ENCODE results near the gene PYGM.

PYGM gene

GRCh38 chr11:64752175-64752970 lies 7.4 kb downstream of the PYGM start:
- no peak overlapping the region for H4K91ac ChIP-seq (ENCODE audit: low read depth, low read length)
- H3K9ac ChIP-seq (ENCODE audit: low read length) = no peak overlapping the region
- no peak overlapping the region for H3K23ac ChIP-seq (ENCODE audit: low read length)
- H2BK12ac ChIP-seq (ENCODE audit: low read length) = no peak overlapping the region
- no peaks in the 10 kb centered on the region for H3K9me3 ChIP-seq (ENCODE audit: insufficient read depth, low read depth, low read length)
- no peak overlapping the region for H3K4me2 ChIP-seq (ENCODE audit: low read length)
- no peaks in the 10 kb centered on the region for H3K79me1 ChIP-seq (ENCODE audit: low read length)
- H2BK120ac ChIP-seq (ENCODE audit: insufficient read depth, low read length, poor library complexity) = no peak overlapping the region
- H2BK5ac ChIP-seq (ENCODE audit: low read depth, low read length, poor library complexity) = no peak overlapping the region
- H3K27me3 ChIP-seq (ENCODE audit: insufficient read depth, low read length) = no peaks in the 10 kb centered on the region
- H3K4me1 ChIP-seq (ENCODE audit: control insufficient read depth in 1 of 2, insufficient read depth in 2 of 2, low read length in 2 of 2) = no peaks in the 10 kb centered on the region
- H3K18ac ChIP-seq (ENCODE audit: low read length) = no peak overlapping the region
- no peak overlapping the region for H4K12ac ChIP-seq (ENCODE audit: low read depth, low read length)
- H2AK5ac ChIP-seq (ENCODE audit: low read length) = no peak overlapping the region
- H3K36me3 ChIP-seq (ENCODE audit: control insufficient read depth in 1 of 2, insufficient read depth in 2 of 2, low read length in 2 of 2) = no peaks in the 10 kb centered on the region
- H3K14ac ChIP-seq (ENCODE audit: low read length) = no peak overlapping the region
- no CpG with 5 or more reads among the region's 14 CpGs for WGBS (ENCODE audit: extremely low coverage, insufficient coverage, insufficient read length)
- H3K27ac ChIP-seq (ENCODE audit: low read depth, low read length) = no peak overlapping the region
- no peak overlapping the region for H3K4me3 ChIP-seq (ENCODE audit: low read depth, low read length)
- no peak overlapping the region for H4K8ac ChIP-seq (ENCODE audit: low read depth, low read length)
- no peak overlapping the region for H3K4ac ChIP-seq (ENCODE audit: low read depth, low read length)
- H2AFZ ChIP-seq (ENCODE audit: insufficient read depth, low read length, poor library complexity) = no peak overlapping the region
- no peak for DNase-seq
- H3K79me2 ChIP-seq (ENCODE audit: control insufficient read depth, insufficient read depth, low read length, poor library complexity) = no peaks in the 10 kb centered on the region

GRCh38 chr11:64751580-64751979 lies 8.2 kb downstream of the PYGM start:
- Histone ChIP-seq H2BK12ac (ENCODE audit: low read length) (no peak overlapping the region), H2BK5ac (ENCODE audit: low read depth, low read length, poor library complexity) (no peak overlapping the region), H3K4ac (ENCODE audit: low read depth, low read length) (no peak overlapping the region), H4K8ac (ENCODE audit: low read depth, low read length) (no peak overlapping the region), H3K9me3 (ENCODE audit: insufficient read depth, low read depth, low read length) (no peaks in the 10 kb centered on the region), H3K14ac (ENCODE audit: low read length) (no peak overlapping the region), H3K18ac (ENCODE audit: low read length) (no peak overlapping the region), H2AFZ (ENCODE audit: insufficient read depth, low read length, poor library complexity) (no peak overlapping the region), H2BK120ac (ENCODE audit: insufficient read depth, low read length, poor library complexity) (no peak overlapping the region), H3K79me2 (ENCODE audit: control insufficient read depth, insufficient read depth, low read length, poor library complexity) (no peaks in the 10 kb centered on the region), H3K36me3 (ENCODE audit: control insufficient read depth in 1 of 2, insufficient read depth in 2 of 2, low read length in 2 of 2) (no peaks in the 10 kb centered on the region), H3K79me1 (ENCODE audit: low read length) (no peaks in the 10 kb centered on the region), H3K9ac (ENCODE audit: low read length) (no peak overlapping the region), H3K27me3 (ENCODE audit: insufficient read depth, low read length) (peaks cover under 1% of the 10 kb centered on the region), H3K27ac (ENCODE audit: low read depth, low read length) (no peak overlapping the region), H4K12ac (ENCODE audit: low read depth, low read length) (no peak overlapping the region), H3K4me1 (ENCODE audit: control insufficient read depth in 1 of 2, insufficient read depth in 2 of 2, low read length in 2 of 2) (no peaks in the 10 kb centered on the region), H3K23ac (ENCODE audit: low read length) (no peak overlapping the region), H3K4me3 (ENCODE audit: low read depth, low read length) (no peak overlapping the region), H4K91ac (ENCODE audit: low read depth, low read length) (no peak overlapping the region), H2AK5ac (ENCODE audit: low read length) (no peak overlapping the region), H3K4me2 (ENCODE audit: low read length) (no peak overlapping the region)
- DNase-seq = no peak
- no CpG with 5 or more reads among the region's 9 CpGs for WGBS (ENCODE audit: extremely low coverage, insufficient coverage, insufficient read length)

DNA sequence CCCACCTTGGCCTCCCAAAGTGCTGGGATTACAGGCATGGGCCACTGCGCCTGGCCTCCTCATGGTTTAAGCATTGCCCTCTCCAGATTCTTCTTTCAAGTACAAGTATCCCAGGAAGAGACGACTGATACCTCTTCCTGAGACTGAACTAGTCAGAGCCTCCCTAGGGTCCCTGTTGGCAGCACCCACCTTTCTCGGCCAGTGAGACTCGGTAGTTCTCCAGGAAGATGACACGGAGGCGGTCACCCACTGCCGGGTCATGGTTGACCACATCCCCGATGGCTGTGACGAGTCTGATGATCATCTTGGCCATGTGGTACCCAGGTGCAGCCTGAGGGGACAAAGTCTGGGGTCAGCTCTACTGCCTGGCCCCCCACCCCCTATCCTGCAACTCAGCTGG lies 8.6 kb downstream of the PYGM start:
- WGBS (ENCODE audit: extremely low coverage, insufficient coverage, insufficient read length) = no CpG with 5 or more reads among the region's 9 CpGs
- no peak overlapping the region for H4K91ac ChIP-seq (ENCODE audit: low read depth, low read length)

GRCh38 chr11:64750361-64751054 lies 9.3 kb downstream of the PYGM start:
- Histone ChIP-seq H3K4ac (ENCODE audit: low read depth, low read length) (no peak overlapping the region), H3K23ac (ENCODE audit: low read length) (no peak overlapping the region), H2AFZ (ENCODE audit: insufficient read depth, low read length, poor library complexity) (no peak overlapping the region), H3K4me1 (ENCODE audit: control insufficient read depth in 1 of 2, insufficient read depth in 2 of 2, low read length in 2 of 2) (peaks cover 0 to 6% of the 10 kb centered on the region in 2 experiments), H3K36me3 (ENCODE audit: control insufficient read depth in 1 of 2, insufficient read depth in 2 of 2, low read length in 2 of 2) (no peaks in the 10 kb centered on the region), H3K79me2 (ENCODE audit: control insufficient read depth, insufficient read depth, low read length, poor library complexity) (no peaks in the 10 kb centered on the region), H2BK120ac (ENCODE audit: insufficient read depth, low read length, poor library complexity) (no peak overlapping the region), H2AK5ac (ENCODE audit: low read length) (no peak overlapping the region), H4K12ac (ENCODE audit: low read depth, low read length) (no peak overlapping the region), H3K27ac (ENCODE audit: low read depth, low read length) (no peak overlapping the region), H3K9me3 (ENCODE audit: insufficient read depth, low read depth, low read length) (no peaks in the 10 kb centered on the region), H3K79me1 (ENCODE audit: low read length) (no peaks in the 10 kb centered on the region), H3K14ac (ENCODE audit: low read length) (no peak overlapping the region), H3K18ac (ENCODE audit: low read length) (no peak overlapping the region), H3K4me2 (ENCODE audit: low read length) (no peak overlapping the region), H4K8ac (ENCODE audit: low read depth, low read length) (no peak overlapping the region), H2BK12ac (ENCODE audit: low read length) (no peak overlapping the region), H3K27me3 (ENCODE audit: insufficient read depth, low read length) (peaks cover 6% of the 10 kb centered on the region), H2BK5ac (ENCODE audit: low read depth, low read length, poor library complexity) (no peak overlapping the region), H3K9ac (ENCODE audit: low read length) (no peak overlapping the region), H4K91ac (ENCODE audit: low read depth, low read length) (no peak overlapping the region), H3K4me3 (ENCODE audit: low read depth, low read length) (no peak overlapping the region)
- whole genome bisulfite sequencing (ENCODE audit: extremely low coverage, insufficient coverage, insufficient read length) = no CpG with 5 or more reads among the region's 13 CpGs
- no peak for DNase-seq

More for the DNA sequence above, 8.6 kb downstream of the PYGM start:
- H3K4me3 ChIP-seq (ENCODE audit: low read depth, low read length) = no peak overlapping the region
- H3K9me3 ChIP-seq (ENCODE audit: insufficient read depth, low read depth, low read length) = no peaks in the 10 kb centered on the region
- no peak overlapping the region for H3K4me2 ChIP-seq (ENCODE audit: low read length)
- H3K79me2 ChIP-seq (ENCODE audit: control insufficient read depth, insufficient read depth, low read length, poor library complexity) = no peaks in the 10 kb centered on the region
- H3K36me3 ChIP-seq (ENCODE audit: control insufficient read depth in 1 of 2, insufficient read depth in 2 of 2, low read length in 2 of 2) = no peaks in the 10 kb centered on the region
- peaks cover 2% of the 10 kb centered on the region for H3K27me3 ChIP-seq (ENCODE audit: insufficient read depth, low read length)
- H3K4ac ChIP-seq (ENCODE audit: low read depth, low read length) = no peak overlapping the region
- H3K18ac ChIP-seq (ENCODE audit: low read length) = no peak overlapping the region
- no peak overlapping the region for H3K27ac ChIP-seq (ENCODE audit: low read depth, low read length)
- no peak for DNase-seq
- no peak overlapping the region for H2BK120ac ChIP-seq (ENCODE audit: insufficient read depth, low read length, poor library complexity)
- no peak overlapping the region for H4K12ac ChIP-seq (ENCODE audit: low read depth, low read length)
- no peak overlapping the region for H2AFZ ChIP-seq (ENCODE audit: insufficient read depth, low read length, poor library complexity)
- H2AK5ac ChIP-seq (ENCODE audit: low read length) = no peak overlapping the region
- H3K4me1 ChIP-seq (ENCODE audit: control insufficient read depth in 1 of 2, insufficient read depth in 2 of 2, low read length in 2 of 2) = no peaks in the 10 kb centered on the region
- H4K8ac ChIP-seq (ENCODE audit: low read depth, low read length) = no peak overlapping the region
- H3K79me1 ChIP-seq (ENCODE audit: low read length) = no peaks in the 10 kb centered on the region
- H2BK12ac ChIP-seq (ENCODE audit: low read length) = no peak overlapping the region
- H3K23ac ChIP-seq (ENCODE audit: low read length) = no peak overlapping the region
- no peak overlapping the region for H3K14ac ChIP-seq (ENCODE audit: low read length)
- no peak overlapping the region for H2BK5ac ChIP-seq (ENCODE audit: low read depth, low read length, poor library complexity)
- H3K9ac ChIP-seq (ENCODE audit: low read length) = no peak overlapping the region

All from trophoblast cell (in vitro differentiated cells and primary cell).